ENCODE results near the gene THOP1. TPM values are rescaled to one million over a fixed set of nuclear protein-coding genes. Genes with fewer than 3 reads are reported as not detected.

Gene THOP1
- total RNA-seq, 1 experiment from 2014 or later, result 221 TPM

DNA sequence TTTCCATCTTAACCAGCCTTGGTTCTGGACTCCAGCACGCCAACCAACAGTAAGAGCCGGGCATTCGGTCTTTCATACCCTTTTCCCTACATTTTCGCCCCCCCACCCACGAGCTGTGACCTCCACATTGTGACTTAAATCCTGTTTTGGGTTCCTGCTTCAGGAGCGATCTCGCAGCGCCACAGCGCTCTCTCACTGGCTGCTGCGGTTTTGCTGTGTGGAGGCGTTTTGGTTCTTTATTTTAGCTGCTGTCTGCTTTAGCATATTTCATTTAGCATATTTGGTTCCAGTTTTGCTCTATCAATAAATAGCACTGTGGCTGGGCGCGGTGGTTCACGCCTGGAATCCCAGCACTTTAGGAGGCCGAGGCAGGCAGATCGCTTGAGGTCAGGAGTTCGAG is 25.9 kb upstream of the THOP1 start:
- ATAC-seq (no peak), DNase-seq (no peak)
- intact Hi-C loops (cut with micrococcal nuclease), result no loop called here
- ChIA-PET CTCF (interaction anchor here (0.5 kb wide), 1 partner anchor 111 kb away, joined by 5 read pairs; no protein-coding TSS in a partner anchor), POLR2A (ENCODE audit: unreplicated experiment) (no interaction called here)
- Histone ChIP-seq H3K4me3 (ENCODE audit: low read length) (no peak overlapping the region), H3K9me2 (replicated peaks; ENCODE audit: low read length) (no peaks in the 10 kb centered on the region), H3K4me2 (ENCODE audit: low read length) (no peak overlapping the region), H3K4me1 (ENCODE audit: insufficient read depth, low read length) (no peaks in the 10 kb centered on the region), H3K79me2 (ENCODE audit: low read length) (no peaks in the 10 kb centered on the region), H3K9ac (ENCODE audit: low read length) (no peak overlapping the region), H3F3A (ENCODE audit: low read length, unreplicated experiment) (no peaks in the 10 kb centered on the region), H3K27ac (ENCODE audit: low read length) (no peak overlapping the region), H4K20me1 (ENCODE audit: low read length) (no peaks in the 10 kb centered on the region), H2AFZ (ENCODE audit: low read length) (no peak overlapping the region), H3K27me3 (ENCODE audit: low read length) (no peaks in the 10 kb centered on the region), H3K9me3 (ENCODE audit: low read length) (no peaks in the 10 kb centered on the region), H3K36me3 (ENCODE audit: low read depth, low read length) (no peaks in the 10 kb centered on the region; the same call in 1 of the 2 replicates)
- TF ChIP-seq EZH2 (IDR thresholded peaks at IDR 0.05; ENCODE audit: low read length, unreplicated experiment) (no peak), EZH2phosphoT487 (IDR thresholded peaks at IDR 0.05; ENCODE audit: borderline replicate concordance, low read length) (no peak)
- TF ChIP-seq, protein P1, sequence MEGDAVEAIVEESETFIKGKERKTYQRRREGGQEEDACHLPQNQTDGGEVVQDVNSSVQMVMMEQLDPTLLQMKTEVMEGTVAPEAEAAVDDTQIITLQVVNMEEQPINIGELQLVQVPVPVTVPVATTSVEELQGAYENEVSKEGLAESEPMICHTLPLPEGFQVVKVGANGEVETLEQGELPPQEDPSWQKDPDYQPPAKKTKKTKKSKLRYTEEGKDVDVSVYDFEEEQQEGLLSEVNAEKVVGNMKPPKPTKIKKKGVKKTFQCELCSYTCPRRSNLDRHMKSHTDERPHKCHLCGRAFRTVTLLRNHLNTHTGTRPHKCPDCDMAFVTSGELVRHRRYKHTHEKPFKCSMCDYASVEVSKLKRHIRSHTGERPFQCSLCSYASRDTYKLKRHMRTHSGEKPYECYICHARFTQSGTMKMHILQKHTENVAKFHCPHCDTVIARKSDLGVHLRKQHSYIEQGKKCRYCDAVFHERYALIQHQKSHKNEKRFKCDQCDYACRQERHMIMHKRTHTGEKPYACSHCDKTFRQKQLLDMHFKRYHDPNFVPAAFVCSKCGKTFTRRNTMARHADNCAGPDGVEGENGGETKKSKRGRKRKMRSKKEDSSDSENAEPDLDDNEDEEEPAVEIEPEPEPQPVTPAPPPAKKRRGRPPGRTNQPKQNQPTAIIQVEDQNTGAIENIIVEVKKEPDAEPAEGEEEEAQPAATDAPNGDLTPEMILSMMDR (conservative IDR thresholded peaks at IDR 0.05; ENCODE audit: low read depth, low read length), result no peak
- no TSS peak for BruUV-seq (replicated peaks)

DNA sequence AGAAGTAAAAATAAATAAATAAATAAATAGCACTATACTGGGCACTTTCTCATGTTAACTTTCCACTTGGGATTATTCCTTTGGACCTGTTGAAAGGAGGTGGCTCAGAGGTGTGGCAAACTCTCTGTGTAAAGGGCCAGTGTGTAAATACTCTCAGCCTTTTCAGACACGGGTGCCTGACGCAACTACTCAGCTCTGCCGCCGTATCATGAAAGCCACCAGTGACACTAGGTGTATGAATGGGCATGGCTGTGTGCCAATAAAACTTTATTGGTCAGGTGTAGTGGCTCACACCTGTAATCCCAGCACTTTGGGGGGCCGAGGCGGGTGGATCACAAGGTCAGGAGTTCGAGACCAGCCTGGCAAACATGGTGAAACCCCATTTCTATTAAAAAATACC is 25.3 kb upstream of the THOP1 start:
- no TSS peak for BruUV-seq (replicated peaks)
- Histone ChIP-seq H3K27me3 (ENCODE audit: low read length) (no peaks in the 10 kb centered on the region), H3K4me3 (ENCODE audit: low read length) (no peak overlapping the region), H3F3A (ENCODE audit: low read length, unreplicated experiment) (no peaks in the 10 kb centered on the region), H3K36me3 (ENCODE audit: low read depth, low read length) (no peaks in the 10 kb centered on the region; the same call in 1 of the 2 replicates), H2AFZ (ENCODE audit: low read length) (no peak overlapping the region), H4K20me1 (ENCODE audit: low read length) (no peaks in the 10 kb centered on the region), H3K4me2 (ENCODE audit: low read length) (no peak overlapping the region), H3K27ac (ENCODE audit: low read length) (no peak overlapping the region), H3K9me3 (ENCODE audit: low read length) (no peaks in the 10 kb centered on the region), H3K9ac (ENCODE audit: low read length) (no peak overlapping the region), H3K4me1 (ENCODE audit: insufficient read depth, low read length) (no peaks in the 10 kb centered on the region), H3K79me2 (ENCODE audit: low read length) (no peaks in the 10 kb centered on the region), H3K9me2 (replicated peaks; ENCODE audit: low read length) (no peaks in the 10 kb centered on the region)
- ATAC-seq (no peak), DNase-seq (no peak)
- POLR2A ChIA-PET (ENCODE audit: unreplicated experiment), result no interaction called here
- TF ChIP-seq, protein P1 (conservative IDR thresholded peaks at IDR 0.05; ENCODE audit: low read depth, low read length), result no peak
- intact Hi-C loops (cut with micrococcal nuclease), result no loop called here
- CTCF ChIA-PET, result interaction anchor here (0.5 kb wide), 1 partner anchor 112 kb away, joined by 5 read pairs; no protein-coding TSS in a partner anchor

DNA sequence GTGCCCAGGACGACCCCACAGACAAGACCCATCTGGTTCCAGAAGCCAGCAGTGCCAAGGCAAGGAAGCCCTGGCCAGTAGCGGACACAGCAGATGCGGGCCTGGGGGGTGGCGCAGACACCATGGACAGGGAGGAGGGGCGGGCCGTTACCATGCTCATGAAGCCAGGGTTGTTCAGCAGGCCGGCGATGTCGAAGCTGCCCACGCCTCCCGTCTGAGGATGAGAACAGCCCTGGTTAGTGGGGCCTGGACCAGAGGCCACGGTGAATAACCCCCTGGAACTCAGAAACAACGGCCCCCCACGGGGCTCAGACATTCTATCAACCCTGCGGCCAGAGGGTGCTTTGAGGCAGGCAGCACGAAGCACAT is 24.0 kb upstream of the THOP1 start:
- no TSS peak for BruUV-seq (replicated peaks)
- Histone ChIP-seq H3K9me3 (ENCODE audit: low read length) (no peaks in the 10 kb centered on the region), H3K36me3 (ENCODE audit: low read depth, low read length) (no peaks in the 10 kb centered on the region; the same call in 1 of the 2 replicates), H3K27ac (ENCODE audit: low read length) (no peak overlapping the region), H3K79me2 (ENCODE audit: low read length) (no peaks in the 10 kb centered on the region), H3K4me2 (ENCODE audit: low read length) (no peak overlapping the region), H3K4me1 (ENCODE audit: insufficient read depth, low read length) (no peaks in the 10 kb centered on the region), H4K20me1 (ENCODE audit: low read length) (no peaks in the 10 kb centered on the region), H3K27me3 (ENCODE audit: low read length) (no peaks in the 10 kb centered on the region), H3K9me2 (replicated peaks; ENCODE audit: low read length) (no peaks in the 10 kb centered on the region), H2AFZ (ENCODE audit: low read length) (no peak overlapping the region), H3F3A (ENCODE audit: low read length, unreplicated experiment) (no peaks in the 10 kb centered on the region), H3K4me3 (ENCODE audit: low read length) (no peak overlapping the region), H3K9ac (ENCODE audit: low read length) (no peak overlapping the region)
- intact Hi-C loops (cut with micrococcal nuclease), result no loop called here
- TF ChIP-seq EZH2 (IDR thresholded peaks at IDR 0.05; ENCODE audit: low read length, unreplicated experiment), result no peak
- no peak for TF ChIP-seq EZH2phosphoT487 (IDR thresholded peaks at IDR 0.05; ENCODE audit: borderline replicate concordance, low read length)
- TF ChIP-seq, protein P1 (conservative IDR thresholded peaks at IDR 0.05; ENCODE audit: low read depth, low read length), result no peak
- ChIA-PET POLR2A (ENCODE audit: unreplicated experiment) (no interaction called here), CTCF (no interaction called here)
- DNase-seq (no peak), ATAC-seq (no peak)
